CD4-positive, alpha-beta T cell treated with Interleukin-4 for 1 hour (primary cell): ENCODE data around the gene TBC1D5.

Experiments used
- DNase-seq, 2 donors: peaks; one replicate each; pipeline ENCODE4 v3.0.0-alpha.2; 2020 to 2022

The TBC1D5 gene

DNA sequence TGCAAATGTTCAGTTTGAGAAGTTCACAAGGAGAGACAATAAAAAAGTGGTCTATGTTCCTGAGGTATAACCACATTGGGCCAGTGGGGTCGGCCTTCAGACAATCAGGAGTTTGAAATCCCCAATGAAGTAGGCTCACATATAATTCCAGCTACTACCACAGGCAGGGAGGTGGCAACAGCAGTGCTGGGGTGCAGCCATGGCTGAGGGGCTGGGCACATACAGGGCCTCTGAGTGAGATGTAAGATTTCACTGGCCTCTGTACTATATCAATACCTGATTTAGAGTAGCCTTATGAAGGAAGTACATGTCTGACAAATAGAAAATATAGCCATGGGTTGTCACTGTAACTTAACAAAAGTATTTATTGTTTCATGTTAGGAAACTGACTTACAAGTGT is 402.2 kb downstream of the TBC1D5 start:
- no peak for DNase-seq

DNA sequence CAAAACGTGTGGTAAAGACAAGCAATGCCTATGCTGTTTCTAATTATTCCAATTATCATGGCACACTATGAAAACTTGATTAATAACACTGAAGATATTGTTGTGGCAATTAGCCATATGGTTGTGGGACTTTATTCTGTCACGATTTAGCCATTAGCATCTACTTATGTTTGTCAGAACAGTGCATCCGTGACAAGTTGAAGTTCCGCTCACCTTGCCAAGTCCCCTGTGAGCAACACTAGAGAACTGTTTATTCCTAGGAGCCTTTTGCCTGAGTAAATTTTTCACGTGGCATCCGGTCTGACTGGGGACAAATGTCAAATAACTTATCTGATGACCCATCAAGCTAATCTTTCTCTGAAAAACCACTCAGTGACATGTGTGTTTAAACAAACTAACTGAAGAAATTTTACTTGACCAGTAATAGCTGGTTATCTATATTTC is 403.3 kb downstream of the TBC1D5 start:
- no peak for DNase-seq

DNA sequence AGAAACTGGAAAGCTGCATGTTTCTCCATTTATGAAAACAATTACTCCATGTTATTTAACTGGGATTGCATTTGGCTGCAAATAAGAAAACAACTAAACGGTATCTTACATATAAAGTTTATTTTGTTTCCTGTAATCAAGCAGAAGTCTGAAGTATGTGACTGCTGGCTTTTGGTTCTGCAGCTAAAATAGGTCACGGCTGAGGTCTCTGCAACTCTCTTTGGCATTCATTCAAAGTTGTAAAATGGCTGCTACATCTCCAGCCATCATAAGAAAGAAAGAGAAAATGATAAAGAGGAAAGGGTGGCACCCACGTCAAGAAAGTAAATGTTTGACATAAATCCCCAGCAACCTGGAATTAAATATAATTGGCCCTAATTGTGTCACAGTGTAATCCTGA is 406.1 kb downstream of the TBC1D5 start:
- DNase-seq = no peak

DNA sequence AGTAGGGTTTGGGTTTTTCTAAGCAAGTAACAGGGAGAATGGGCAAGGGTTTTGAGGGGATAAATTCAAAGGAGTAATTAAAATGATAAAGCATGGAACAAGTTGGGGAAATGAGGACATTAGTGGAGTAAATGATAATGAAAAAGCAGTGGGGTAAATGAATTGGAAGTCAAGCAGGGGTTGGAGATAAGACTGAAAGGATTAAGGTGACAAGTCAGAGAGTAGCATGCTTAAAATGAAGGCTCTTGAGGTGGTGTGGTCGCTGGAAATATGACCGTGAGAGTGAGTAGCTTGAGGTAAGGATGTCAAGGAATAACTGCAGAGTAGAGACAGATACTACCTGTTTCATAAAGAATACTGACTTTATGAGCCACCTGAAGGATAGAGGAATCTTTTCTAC is 408.5 kb downstream of the TBC1D5 start:
- DNase-seq = no peak

DNA sequence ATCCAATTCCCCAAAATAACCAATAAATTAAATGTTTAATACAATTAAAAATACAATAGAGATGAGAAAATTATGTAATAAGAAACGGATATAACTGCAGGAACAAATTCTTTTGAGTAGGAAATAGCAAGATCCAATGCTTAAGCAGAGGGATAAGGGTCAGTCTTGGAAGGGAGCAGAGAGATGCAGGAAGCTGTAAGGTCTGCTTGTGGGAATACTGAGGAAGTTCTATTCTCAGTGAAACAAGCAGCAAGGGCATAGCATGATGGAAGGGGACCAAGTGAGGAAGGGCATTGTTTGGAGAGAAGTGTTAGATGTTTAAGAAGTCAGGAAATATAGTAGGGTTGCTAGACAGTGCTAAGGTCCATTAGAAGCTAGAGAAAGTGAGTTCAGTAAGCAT is 409.0 kb downstream of the TBC1D5 start:
- DNase-seq = no peak

DNA sequence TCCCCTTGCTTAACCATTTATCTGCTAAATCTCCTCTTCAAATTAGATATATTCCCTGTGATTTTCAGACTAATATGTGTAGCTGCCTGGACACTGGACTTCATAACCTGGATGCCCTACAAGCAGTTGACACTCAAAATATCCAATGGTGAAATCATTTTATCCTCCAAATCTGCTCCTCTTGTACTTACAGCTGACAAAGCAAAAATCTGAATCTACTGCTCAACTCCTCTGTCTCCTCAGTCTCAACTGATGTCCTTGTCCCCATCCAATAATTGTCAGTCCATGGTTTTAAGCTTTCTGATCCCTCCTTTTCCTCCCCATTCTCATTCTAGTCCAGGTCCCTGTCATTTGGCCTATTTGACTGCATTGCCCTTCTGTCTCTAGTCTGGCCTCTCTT is 411.8 kb downstream of the TBC1D5 start:
- no peak for DNase-seq

DNA sequence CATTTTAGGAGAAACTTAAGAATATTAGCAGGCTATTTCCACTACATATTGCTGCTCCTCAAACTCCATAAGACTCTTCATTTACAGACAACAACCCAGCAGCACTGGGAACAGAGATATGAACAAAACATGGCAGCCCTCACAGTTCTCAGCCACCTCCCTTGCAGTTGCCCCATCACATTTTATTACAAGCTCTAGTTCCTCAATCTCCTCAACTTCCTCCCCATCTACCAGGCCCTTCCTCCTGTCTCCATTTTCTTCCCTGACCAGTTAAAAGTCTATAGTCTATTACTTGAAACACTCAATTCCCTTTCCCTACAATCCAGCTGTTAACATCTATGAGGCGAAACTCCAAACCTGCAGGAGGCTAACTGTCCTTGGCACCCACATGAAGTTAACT is 412.5 kb downstream of the TBC1D5 start:
- no peak for DNase-seq

DNA sequence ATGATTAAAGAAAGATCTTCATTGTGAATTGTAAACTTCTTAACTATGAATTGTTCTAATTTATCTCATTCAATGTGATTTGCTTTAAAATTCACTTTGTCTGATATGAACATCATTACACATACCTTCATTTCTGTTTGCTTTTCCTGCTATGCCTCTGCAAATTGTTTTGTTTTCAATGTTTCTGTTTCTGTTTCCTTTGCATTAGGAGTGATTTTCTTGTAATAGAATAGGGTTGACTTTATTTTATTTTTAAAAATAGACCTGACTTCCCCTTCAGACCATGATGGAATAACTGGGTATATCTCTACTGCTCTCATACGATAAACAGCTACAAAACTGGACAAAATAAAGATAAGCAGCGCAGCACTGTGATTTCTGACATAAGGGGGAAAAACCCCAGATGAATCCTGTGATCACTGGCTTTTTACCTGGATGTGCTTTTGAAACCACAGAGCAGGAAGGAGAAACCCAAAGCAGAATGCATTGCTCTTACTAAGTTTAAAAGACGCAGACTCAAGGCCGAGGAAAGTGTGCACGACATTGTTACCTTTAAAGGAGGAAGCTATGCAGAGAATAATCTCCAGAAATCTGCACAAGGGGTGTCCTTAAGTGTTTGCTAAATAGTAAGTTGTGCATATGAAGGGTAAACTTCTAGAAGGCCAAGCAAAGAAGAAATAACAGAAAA is 420.2 kb downstream of the TBC1D5 start:
- DNase-seq = no peak

DNA sequence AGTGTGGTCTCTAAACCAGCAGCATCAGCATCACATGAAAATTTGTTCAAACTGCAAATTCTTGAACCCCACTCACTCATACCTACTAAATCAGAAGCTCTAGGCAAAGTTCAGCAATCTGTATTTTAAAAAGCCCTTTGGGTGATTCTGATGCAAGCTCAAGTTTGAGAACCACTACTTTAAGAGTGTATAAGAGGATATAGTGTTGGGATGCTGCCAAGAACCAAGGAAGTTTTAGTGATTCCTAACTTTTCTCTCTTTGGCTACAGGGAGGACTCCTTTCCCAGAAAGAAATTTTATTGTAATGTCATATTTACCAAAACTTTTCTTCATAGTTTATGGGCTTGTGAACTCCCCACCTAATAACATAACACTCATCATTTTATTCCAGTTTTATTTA is 422.2 kb downstream of the TBC1D5 start:
- no peak for DNase-seq

DNA sequence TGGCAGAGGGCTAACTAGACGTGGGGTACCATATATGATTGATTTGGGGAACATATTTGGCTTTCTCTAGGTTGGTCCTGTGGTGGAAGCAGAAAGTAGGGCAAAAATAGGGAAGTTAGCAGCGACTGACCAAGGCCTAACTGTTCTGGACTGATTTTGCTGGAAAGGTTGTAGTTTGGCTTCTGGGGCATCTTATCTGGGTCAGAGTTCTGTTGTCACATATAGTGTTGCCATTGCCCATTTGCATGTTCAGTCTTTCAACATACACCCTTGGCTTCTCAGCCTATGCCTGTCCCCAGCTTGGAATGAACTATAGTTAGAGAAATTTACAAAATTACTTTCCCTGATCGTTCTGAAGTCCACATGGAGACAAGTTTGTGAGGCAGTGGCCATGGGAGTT is 426.5 kb downstream of the TBC1D5 start:
- no peak for DNase-seq

DNA sequence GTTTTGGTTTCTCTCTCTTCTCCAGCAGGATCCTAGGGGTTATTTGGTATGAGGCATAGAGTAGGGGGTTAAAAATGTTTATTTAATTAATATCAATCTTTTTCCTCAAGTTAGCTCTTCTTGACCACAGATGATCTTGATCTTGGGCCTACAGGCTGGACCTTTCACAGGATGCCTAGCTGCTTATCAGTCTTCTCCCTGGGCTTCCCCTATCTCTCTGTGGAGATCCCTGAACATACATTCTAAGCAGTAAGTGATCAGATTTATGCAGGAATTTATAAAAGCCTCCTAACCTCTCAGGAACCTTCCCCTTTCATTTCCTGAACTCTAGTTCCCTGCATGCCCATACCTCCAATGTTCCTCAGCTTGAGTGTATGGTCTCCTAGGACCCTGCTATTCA is 428.3 kb downstream of the TBC1D5 start:
- DNase-seq = no peak

DNA sequence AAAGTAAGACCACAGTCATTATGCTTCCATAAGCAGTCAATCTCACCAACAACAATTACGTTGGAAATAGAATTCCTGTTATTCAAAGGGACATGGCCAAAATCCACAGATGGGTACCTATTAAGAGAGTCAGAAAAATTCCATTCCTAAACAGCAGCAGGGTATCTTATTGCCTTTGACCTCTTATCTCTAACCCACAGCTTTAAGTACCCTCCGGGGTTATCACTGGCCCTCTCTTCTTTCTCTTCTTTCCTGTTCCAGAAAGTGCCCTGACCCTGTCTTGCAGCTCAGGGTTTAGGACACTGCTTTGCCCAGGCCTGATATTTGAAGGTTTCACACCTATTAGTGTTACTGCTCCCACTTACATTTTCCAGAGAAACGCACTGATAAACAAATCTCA is 428.7 kb downstream of the TBC1D5 start:
- DNase-seq = no peak

DNA sequence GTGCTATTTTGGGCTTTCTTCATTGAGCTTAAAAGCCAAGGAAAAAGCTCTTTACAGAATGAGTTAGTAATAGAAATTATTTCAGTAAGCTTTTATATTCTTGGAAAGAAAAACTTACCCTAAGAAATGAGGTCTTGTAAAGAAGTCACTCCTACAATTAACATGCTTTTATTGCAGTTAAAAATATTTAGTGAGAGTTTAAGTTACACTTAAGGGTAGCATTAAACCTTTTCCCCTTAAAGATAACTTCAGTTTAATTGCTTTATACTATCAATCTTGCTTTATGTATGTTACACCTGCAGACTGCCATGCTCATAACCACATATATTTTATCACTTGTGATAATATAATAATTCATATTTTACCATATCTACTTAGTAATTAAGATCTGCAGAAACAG is 431.4 kb downstream of the TBC1D5 start:
- DNase-seq = no peak

DNA sequence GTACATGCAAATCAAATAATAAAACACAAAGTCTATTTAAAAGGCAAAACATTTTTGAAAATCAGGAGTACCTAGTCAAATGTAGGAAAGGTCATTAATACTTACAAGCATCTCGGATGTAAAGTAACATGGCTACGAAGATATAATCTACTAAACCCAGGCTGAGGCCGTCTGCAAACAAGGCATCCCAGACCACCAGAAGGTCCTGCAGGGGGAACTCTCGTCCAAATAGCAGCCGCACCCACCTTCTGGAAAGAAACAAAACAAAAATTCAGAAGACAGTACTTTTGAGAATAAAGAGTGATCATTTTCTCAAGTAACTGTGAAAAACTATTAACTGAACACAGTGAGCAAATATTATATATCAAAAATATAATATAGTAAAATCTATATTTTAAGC is 434.5 kb downstream of the TBC1D5 start:
- DNase-seq = no peak

DNA sequence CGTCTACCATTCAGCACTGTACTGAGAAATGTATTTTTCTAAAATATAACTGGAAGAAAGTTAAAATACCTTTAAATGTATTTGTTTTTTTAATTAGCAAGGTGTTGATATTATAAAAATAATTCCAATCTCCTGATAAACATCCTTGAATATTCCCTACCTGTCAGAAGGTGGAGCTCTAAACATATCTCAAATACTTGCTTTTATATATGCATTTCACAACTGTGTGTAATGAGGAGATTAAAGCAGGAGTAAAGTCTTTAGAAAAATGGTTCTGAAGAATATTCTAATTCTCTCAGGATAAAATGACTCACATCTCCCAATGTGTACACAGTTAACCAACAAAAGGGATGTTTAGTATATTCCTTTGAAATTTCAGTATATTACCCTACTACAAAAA is 434.9 kb downstream of the TBC1D5 start:
- DNase-seq = no peak

DNA sequence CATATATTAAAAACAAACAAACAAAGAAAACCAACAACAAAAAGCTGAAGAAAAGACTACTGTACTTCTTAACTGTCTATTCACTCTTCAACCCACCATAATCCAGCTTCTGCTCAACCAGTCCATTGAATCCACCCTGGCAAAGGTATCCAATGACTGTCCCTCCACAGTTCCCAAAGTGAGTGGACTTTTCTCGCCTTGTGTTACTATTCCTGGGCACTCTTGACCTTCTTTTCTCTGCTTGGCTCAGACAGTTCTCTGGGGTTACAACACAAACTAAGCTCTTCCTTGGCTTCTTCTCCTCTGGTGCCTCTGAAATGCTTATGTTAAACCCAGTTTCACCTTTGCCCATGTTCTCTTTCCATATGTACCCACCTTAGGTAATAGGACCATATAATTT is 437.5 kb downstream of the TBC1D5 start:
- DNase-seq = no peak

DNA sequence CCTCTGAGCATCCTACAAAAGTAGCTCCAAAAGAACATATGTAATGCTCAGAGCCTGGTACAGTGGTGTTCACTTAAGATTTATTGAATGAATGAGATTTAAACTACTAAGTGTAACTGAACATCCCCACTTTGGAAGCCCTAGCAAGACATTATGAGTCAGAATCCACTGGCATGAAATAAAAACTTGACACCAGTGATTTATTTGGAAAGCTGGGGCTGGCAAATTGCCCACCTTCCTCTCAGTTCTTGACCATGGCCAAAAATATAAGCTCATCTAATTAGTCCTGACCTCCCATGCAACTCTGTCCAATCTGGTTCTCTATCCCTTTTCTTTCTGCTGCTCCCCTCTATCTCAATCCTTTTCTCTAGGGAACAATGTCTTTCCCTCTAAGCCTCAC is 439.7 kb downstream of the TBC1D5 start:
- no peak for DNase-seq

DNA sequence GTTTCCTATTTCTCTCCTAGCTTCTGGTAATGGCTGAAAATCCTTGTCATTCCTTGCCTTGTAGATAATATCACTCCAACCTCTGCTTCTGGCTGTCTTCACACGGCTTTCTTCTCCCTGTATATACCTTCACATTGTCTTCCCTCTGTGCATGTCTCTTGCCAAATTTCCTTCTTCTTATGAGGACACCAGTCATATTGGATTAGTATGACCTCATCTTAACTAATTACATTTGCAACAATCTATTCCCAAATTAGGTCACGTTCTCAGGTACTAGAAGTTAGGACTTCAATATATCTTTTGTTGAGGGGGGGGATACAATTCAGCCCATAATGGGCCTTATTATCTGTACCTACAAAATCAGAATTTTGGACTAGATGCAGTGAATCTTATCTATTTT is 440.3 kb downstream of the TBC1D5 start:
- no peak for DNase-seq

DNA sequence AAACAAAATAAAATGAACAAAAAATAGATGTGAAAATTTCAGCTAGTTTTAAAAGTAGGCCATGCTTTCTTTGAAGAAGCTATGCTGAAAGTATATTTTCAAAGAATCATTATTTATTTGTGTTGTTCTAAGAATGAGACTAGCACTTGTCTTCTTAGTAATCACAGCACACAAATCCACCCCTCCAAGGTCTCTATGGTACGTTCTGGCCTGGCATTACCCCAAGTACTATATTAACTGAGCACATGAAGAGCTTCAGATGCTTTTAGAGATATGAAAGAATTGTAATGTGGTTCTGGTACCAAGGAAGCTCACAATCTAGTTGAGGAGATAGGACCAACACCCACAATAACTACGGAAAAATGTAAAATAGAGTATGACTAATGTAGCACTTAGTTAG is 441.2 kb downstream of the TBC1D5 start:
- DNase-seq = no peak

DNA sequence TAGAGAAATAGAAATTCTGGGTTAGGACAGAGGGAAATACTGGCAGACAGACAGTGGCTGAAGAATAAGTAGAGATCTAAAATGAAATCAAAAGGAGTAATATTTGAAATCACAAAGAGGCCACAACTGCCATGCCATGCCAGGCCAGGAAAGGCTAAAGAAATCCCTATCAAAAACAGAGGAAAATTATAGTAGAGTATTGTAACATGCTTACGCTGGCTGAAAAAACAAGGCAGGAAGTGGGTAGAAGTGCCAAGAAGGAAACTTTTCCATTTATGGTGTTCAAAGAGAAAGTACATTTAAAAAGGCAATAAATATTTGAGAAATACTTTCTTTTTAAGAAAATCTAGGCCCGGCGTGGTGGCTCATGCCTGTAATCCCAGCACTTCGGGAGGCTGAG is 442.0 kb downstream of the TBC1D5 start:
- peak in 1 of 2 donors; percentile 16 for DNase-seq

DNA sequence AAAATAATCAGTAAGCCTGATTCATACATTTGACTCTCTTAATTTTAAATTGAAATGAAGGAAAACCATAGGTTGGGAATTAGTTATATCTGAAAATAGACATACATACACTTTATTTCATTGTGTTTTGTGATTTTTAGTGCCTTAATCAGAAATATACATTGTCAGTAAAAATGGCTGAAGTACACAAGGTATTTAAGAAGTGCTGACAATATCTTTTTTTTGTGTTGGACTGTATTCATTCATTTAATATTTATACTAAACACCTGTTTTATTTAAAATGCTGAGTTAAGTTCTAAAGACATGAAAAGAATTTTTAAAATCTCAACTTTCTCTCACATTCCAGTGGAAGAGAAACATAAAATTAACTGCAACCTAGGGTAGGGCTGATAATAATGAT is 444.4 kb downstream of the TBC1D5 start:
- DNase-seq = no peak

DNA sequence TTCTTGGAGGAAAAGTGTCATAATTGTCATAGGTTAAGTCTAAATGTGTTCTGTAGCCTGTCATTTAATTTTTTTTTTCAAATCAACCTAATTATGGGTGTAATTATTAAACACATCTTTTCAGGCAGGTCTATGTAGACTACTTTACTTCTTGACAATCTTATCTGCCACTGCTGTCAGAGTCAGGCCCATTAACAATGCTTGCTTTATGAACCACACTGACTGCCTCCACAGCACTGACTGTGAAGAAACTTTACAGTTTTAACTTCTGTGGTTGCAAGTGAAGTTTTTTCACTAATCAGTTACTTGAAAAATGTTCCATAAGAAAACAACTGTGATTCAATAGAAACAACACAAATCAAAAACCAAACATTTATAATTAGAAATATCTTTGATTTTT is 449.9 kb downstream of the TBC1D5 start:
- no peak for DNase-seq

DNA sequence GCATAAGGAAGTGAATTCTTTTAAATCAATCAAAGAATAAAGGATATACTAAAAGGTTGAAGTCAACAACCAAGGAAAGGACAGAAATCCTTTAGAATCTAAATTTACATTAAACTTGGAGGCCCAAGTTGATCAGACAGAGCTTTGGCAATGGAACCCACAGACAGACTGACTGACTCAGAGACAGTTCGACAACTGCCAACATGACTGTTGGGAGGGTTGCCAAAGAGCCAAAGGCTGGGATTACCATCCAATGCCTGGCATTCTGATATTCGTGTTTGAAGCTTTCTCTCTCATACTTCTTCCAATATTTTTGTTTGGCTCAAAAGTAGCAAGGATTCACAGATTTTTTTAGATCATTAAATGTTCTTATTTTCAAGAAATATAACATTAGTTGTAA is 451.5 kb downstream of the TBC1D5 start:
- DNase-seq = no peak

DNA sequence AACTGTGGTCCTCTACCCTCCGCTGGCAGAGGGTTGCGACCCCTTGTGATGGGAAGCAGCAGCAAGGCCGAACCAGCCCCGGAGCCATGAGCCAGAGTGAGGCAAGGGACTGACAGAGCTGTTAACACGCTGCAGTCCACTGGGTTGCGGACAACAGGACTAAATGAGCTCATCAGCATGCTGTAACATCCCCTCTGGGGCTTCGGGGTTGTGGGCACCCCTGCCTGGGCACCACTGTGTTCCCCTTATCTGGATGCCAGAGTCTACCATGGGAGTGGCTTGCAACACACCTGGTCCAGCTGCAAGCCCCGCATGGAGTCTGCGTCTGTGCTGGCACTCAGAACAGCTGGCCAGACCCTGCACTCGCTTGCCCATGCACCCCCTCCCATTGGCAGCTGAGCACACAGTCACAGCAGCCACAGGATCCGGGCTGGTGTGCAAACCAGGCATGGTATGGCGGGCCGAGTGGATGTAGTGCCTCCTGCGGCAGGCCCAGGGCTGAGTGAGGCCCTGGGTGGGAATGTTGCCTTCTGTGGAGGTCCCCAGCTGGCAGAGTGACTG is 453.5 kb downstream of the TBC1D5 start:
- no peak for DNase-seq

DNA sequence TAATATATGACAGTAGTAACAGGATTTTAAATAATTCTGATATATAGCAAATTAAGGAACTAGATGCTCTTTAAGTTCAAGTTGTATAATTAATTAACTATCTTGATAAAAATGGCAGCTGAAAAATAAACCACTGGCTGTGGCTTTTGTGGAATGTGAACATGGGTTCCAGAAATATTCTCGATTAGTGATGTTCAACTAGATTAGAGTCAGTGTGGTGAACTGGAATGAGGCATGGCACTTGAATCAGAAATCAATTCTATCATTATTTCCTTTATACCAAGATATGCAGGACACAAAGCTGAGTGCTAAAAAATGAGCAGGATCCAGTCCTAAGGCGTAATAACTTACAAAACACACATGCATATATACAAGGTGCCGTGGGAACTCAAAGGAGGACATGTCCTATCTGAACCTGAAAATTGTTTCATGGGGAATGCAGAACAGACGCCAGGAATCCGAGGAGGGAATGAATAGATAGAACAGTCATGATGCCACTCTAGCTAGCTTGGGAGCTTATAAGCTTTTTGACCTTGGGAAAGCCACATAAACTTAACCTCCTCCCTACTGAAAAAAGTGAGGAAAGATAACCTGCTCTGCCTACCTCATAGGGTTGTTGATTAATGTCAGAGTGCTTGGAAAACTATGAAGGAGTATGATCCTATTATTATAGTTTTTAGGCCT is 455.3 kb downstream of the TBC1D5 start:
- DNase-seq = no peak
